NOMO-1 treated with dmso at 0.1 percent for 144 hours (cell line): ENCODE data around the gene GLRA1.
"Not testable (repeated sequence)": the region's sequence is repeated elsewhere in the genome, so short reads cannot be mapped to it uniquely, and the experiment has no call there.

Experiments used
- DNase-seq: peaks from one replicate; lab custom pipeline; 2025; ENCODE audit not compliant: unreplicated experiment; lab: John Stamatoyannopoulos, UW

The GLRA1 gene

GRCh38 chr5:151822141-151822540 is 102.5 kb downstream of the GLRA1 start:
- DNase-seq: no peak

GRCh38 chr5:151820903-151821302 is 103.7 kb downstream of the GLRA1 start:
- DNase-seq: no peak

- no peak for DNase-seq
Observed at GRCh38 chr5:151820271-151820670, 104.4 kb downstream of the GLRA1 start.

GRCh38 chr5:151819830-151820229 is 104.8 kb downstream of the GLRA1 start:
- DNase-seq: no peak

GRCh38 chr5:151815051-151815450 is 109.6 kb downstream of the GLRA1 start:
- DNase-seq: no peak

GRCh38 chr5:151812757-151813309 is 111.8 kb downstream of the GLRA1 start:
- DNase-seq: no peak

GRCh38 chr5:151811593-151812321 is 112.9 kb downstream of the GLRA1 start:
- no peak for DNase-seq

- no peak for DNase-seq
Observed at GRCh38 chr5:151810897-151811296, 113.8 kb downstream of the GLRA1 start.

GRCh38 chr5:151810449-151810848 is 114.2 kb downstream of the GLRA1 start:
- DNase-seq: no peak

GRCh38 chr5:151808451-151809169 is 116.0 kb downstream of the GLRA1 start:
- no peak for DNase-seq

- no peak for DNase-seq
Observed at GRCh38 chr5:151805414-151806223, 119.0 kb downstream of the GLRA1 start.

- no peak for DNase-seq
Observed at GRCh38 chr5:151800532-151800931, 124.1 kb downstream of the GLRA1 start.

GRCh38 chr5:151799407-151799806 is 125.2 kb downstream of the GLRA1 start:
- DNase-seq: no peak

- no peak for DNase-seq
Observed at GRCh38 chr5:151798674-151799073, 126.0 kb downstream of the GLRA1 start.

- no peak for DNase-seq
Observed at GRCh38 chr5:151795426-151795825, 129.2 kb downstream of the GLRA1 start.

GRCh38 chr5:151793358-151793757 is 131.3 kb downstream of the GLRA1 start:
- DNase-seq: no peak

- no peak for DNase-seq
Observed at GRCh38 chr5:151787817-151788216, 136.8 kb downstream of the GLRA1 start.

- no peak for DNase-seq
Observed at GRCh38 chr5:151786468-151786867, 138.2 kb downstream of the GLRA1 start.

- DNase-seq: no peak
Observed at GRCh38 chr5:151784141-151784540, 140.5 kb downstream of the GLRA1 start.

GRCh38 chr5:151783664-151784063 is 141.0 kb downstream of the GLRA1 start:
- DNase-seq: not testable (repeated sequence)

GRCh38 chr5:151781201-151781600 is 143.4 kb downstream of the GLRA1 start:
- no peak for DNase-seq
